ENCODE measurements around the gene RNASE7. TPM values are rescaled to one million over a fixed set of nuclear protein-coding genes. Genes with fewer than 3 reads are reported as not detected.
A peak's percentile ranks its signal among the peaks of the same experiment; 100 is the strongest.

RNASE7 gene
- total RNA-seq, 1 donor from 2014 or later: not detected

- Histone ChIP-seq H3K4me3 (no peak overlapping the region), H3K27ac (replicated peaks) (peak overlapping the region; percentile 51), H3K4me1 (peaks cover 41% of the 10 kb centered on the region), H3K36me3 (peaks cover 38% of the 10 kb centered on the region), H3K9me3 (replicated peaks) (no peaks in the 10 kb centered on the region), H3K27me3 (ENCODE audit: low read depth) (no peaks in the 10 kb centered on the region)
- peak; percentile 95 for TF ChIP-seq CTCF (IDR thresholded peaks at IDR 0.05; ENCODE audit: borderline replicate concordance)
- intact Hi-C loops (cut with micrococcal nuclease): loop anchor here (2.0 kb wide), 1 partner anchor 26 kb away; no protein-coding TSS in a partner anchor
- peak; percentile 79 for DNase-seq
These were observed 27.4 kb upstream of the RNASE7 start for GRCh38 chr14:21014761-21015190.

- intact Hi-C loops (cut with micrococcal nuclease): loop anchor here (2.0 kb wide), 1 partner anchor 25 kb away; no protein-coding TSS in a partner anchor
These were observed 26.9 kb upstream of the RNASE7 start for GRCh38 chr14:21015312-21015711.

GRCh38 chr14:21016413-21017190 is 25.6 kb upstream of the RNASE7 start:
- Histone ChIP-seq H3K9me3 (replicated peaks) (no peaks in the 10 kb centered on the region), H3K27ac (replicated peaks) (peak overlapping the region; percentile 19), H3K4me1 (peaks cover 48% of the 10 kb centered on the region), H3K36me3 (peaks cover 56% of the 10 kb centered on the region), H3K4me3 (no peak overlapping the region), H3K27me3 (ENCODE audit: low read depth) (no peaks in the 10 kb centered on the region)
- DNase-seq: no peak
- intact Hi-C loops (cut with micrococcal nuclease): no loop called here
- TF ChIP-seq CTCF (IDR thresholded peaks at IDR 0.05; ENCODE audit: borderline replicate concordance): no peak

More at GRCh38 chr14:21015312-21015711, 26.9 kb upstream of the RNASE7 start:
- no peak for DNase-seq
- H3K36me3 ChIP-seq: peaks cover 43% of the 10 kb centered on the region
- H3K27me3 ChIP-seq (ENCODE audit: low read depth): no peaks in the 10 kb centered on the region
- no peaks in the 10 kb centered on the region for H3K9me3 ChIP-seq (replicated peaks)
- H3K27ac ChIP-seq (replicated peaks): peak overlapping the region; percentile 51
- H3K4me3 ChIP-seq: no peak overlapping the region
- TF ChIP-seq CTCF (IDR thresholded peaks at IDR 0.05; ENCODE audit: borderline replicate concordance): no peak
- peaks cover 41% of the 10 kb centered on the region for H3K4me1 ChIP-seq

GRCh38 chr14:21017528-21018245 is 24.5 kb upstream of the RNASE7 start:
- Histone ChIP-seq H3K27ac (replicated peaks) (peak overlapping the region; percentile 12), H3K27me3 (ENCODE audit: low read depth) (no peaks in the 10 kb centered on the region), H3K36me3 (peaks cover 62% of the 10 kb centered on the region), H3K4me1 (peaks cover 58% of the 10 kb centered on the region), H3K9me3 (replicated peaks) (no peaks in the 10 kb centered on the region), H3K4me3 (no peak overlapping the region)
- DNase-seq: no peak
- TF ChIP-seq CTCF (IDR thresholded peaks at IDR 0.05; ENCODE audit: borderline replicate concordance): no peak
- intact Hi-C loops (cut with micrococcal nuclease): no loop called here

GRCh38 chr14:21018286-21018685 is 23.9 kb upstream of the RNASE7 start:
- intact Hi-C loops (cut with micrococcal nuclease): no loop called here
- Histone ChIP-seq H3K27ac (replicated peaks) (peak overlapping the region; percentile 12), H3K27me3 (ENCODE audit: low read depth) (no peaks in the 10 kb centered on the region), H3K4me3 (no peak overlapping the region), H3K36me3 (peaks cover 62% of the 10 kb centered on the region), H3K4me1 (peaks cover 64% of the 10 kb centered on the region), H3K9me3 (replicated peaks) (no peaks in the 10 kb centered on the region)
- TF ChIP-seq CTCF (IDR thresholded peaks at IDR 0.05; ENCODE audit: borderline replicate concordance): no peak
- no peak for DNase-seq

Data from left ventricle myocardium inferior (tissue), 1 donor.